AG09309 (cell line): Measurements from ENCODE around the gene INMT.
A peak's percentile ranks its signal among the peaks of the same experiment; 100 is the strongest.

ENCODE experiments used
- DNase-seq: peaks from one replicate; pipeline ENCODE4 v3.0.0-alpha.2; 2010; ENCODE audit warnings: low read depth
- H3K4me3 ChIP-seq: 2 replicates; pipeline ENCODE4 v1.5.1; 2011; ENCODE audit warnings: mild to moderate bottlenecking, low read depth, low read length, moderate library complexity; ENCODE audit not compliant: control insufficient read depth
- TF ChIP-seq, protein P1 (sequence below): IDR thresholded peaks from 2 replicates; pipeline ENCODE4 v1.5.1; 2011; ENCODE audit warnings: mild to moderate bottlenecking, low read depth, low read length, inconsistent platforms; ENCODE audit not compliant: insufficient read depth, control insufficient read depth; ENCODE audit errors: missing control alignments

The INMT gene

DNA sequence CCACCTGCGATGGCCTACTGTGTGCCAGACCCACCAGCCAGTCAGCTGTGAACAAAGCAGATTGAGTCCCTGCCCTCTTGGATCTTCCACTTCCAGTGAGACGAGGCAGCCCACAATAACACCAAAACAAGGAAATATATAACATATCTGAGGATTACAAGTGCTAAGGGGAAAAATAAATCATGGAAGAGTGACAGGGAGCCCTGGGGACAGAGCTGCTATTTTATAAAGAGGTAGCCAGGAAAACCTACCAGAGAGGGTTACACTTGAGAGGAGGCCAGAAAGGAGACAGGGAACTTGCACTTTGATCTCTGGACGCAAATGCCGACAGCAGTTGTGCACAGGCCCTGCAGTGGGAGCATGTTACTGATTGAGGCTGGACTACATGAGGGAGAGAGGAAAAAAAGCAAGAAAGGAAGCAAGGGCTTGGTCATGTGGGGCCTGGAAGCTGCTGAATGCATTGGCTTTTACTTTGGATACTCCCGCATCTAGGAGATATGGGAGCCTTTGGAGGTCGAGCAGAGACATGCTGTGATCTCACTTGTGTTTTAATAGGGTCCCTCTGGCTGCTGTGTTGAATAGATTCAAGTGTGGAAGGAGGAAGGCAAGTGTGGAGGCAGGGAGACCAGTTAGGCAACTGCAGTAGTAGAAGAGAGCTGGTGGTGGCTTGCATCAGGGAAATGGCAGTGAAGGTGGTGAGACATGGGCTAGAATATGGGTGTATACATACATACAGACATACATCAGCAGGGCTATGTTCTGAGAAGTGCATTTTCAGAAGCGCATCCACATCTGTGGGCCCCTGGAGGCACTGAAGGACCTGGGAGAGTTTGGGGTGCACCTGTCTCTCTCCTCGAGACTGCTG lies 45.5 kb downstream of the INMT start:
- no peak overlapping the region for H3K4me3 ChIP-seq
- no peak for DNase-seq
- TF ChIP-seq, protein P1, sequence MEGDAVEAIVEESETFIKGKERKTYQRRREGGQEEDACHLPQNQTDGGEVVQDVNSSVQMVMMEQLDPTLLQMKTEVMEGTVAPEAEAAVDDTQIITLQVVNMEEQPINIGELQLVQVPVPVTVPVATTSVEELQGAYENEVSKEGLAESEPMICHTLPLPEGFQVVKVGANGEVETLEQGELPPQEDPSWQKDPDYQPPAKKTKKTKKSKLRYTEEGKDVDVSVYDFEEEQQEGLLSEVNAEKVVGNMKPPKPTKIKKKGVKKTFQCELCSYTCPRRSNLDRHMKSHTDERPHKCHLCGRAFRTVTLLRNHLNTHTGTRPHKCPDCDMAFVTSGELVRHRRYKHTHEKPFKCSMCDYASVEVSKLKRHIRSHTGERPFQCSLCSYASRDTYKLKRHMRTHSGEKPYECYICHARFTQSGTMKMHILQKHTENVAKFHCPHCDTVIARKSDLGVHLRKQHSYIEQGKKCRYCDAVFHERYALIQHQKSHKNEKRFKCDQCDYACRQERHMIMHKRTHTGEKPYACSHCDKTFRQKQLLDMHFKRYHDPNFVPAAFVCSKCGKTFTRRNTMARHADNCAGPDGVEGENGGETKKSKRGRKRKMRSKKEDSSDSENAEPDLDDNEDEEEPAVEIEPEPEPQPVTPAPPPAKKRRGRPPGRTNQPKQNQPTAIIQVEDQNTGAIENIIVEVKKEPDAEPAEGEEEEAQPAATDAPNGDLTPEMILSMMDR, result no peak

DNA sequence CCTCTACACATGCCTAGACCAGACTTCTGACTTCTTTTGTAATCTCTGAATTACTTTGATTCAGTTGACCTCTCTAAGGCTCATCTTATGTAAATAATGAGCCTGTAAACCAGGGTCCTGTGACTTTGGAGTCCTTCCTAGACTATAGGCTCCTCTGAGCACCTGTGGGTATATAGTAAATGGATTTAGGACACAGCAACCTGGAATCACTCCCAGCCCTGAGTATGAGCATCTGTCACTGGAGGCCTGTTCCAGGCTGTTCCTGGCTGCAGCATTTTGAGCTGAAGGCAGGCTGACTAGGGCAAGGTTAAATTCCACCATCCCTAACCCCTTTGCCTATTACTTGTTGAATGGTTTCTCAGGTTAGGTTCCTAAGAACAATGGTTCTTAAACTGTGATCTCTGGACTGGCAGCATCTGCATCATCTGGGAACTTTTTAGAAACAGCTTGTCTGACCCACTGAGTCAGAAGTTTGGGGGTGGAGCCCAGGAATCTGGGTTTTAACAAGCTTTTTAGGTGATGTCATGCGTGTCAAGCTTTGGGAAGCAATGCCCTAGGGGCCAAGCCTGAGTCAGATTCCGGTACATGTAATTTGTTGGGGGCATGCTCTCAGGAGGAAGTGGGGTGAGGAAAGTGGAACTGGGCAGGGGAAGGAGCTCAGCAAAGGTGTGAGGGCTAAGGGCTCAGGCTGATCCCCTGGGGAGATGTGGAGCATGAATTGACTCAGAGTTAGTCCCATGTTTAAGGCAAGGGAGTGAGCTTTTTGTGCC lies 47.5 kb downstream of the INMT start:
- TF ChIP-seq, protein P1, result no peak
- no peak overlapping the region for H3K4me3 ChIP-seq
- peak; percentile 81 for DNase-seq

DNA sequence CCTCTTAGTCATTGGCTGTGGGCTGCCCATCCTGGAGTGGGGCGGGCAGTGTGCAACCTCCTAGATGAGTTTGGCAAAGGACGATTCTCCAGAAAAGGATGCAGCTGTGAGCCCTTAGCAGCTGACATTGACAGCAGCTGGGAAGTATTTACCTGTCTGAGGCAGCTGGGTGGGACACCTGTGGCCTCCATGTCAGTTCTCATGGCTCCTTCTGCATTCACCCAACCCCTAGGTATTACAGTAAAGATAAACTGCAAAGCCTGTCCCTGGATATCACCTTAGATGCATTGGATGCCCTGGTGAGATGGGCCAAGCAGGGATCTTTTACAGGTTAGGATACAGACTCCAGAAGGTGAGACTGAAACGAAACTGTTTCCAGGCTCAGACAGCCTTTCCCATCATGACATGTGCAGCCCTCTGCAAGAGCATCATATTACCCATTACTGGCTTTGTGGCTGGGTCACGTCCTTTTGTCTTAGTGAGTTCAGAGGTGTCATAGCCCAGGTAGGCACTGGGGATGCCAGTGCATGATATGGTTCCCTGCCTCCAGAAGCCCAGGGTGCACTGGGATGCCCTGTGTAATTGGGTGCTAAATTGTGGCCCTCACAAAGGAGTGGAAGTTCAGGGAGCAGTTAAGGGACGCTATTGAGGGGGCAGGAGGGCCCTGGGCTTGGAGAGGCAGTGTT lies 48.2 kb downstream of the INMT start:
- no peak for DNase-seq
- TF ChIP-seq, protein P1, result no peak
- no peak overlapping the region for H3K4me3 ChIP-seq

DNA sequence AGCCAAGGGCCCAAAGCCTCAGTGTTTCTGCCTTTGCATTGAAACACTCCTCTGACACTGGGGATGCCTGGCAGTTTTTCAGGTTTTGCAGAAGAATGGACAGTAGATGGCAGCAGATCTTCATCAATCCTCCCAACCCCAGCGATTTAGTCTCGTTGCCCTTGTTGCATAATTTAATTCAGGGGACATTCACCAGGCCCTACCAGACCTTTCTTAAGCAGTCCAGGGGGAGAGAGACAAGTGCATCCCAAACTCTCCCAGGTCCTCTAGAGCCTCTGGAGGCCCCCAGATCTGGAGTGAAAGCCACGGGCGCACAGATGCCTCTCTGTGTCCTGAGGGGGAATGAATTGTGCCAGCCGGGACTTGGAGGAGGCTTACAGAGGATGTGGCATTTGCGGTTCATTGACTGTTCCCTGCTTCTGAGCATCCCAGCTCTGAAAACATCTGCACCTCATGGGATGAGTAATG lies 48.9 kb downstream of the INMT start:
- no peak overlapping the region for H3K4me3 ChIP-seq
- TF ChIP-seq, protein P1, result peak; percentile 70
- DNase-seq, result peak; percentile 52

DNA sequence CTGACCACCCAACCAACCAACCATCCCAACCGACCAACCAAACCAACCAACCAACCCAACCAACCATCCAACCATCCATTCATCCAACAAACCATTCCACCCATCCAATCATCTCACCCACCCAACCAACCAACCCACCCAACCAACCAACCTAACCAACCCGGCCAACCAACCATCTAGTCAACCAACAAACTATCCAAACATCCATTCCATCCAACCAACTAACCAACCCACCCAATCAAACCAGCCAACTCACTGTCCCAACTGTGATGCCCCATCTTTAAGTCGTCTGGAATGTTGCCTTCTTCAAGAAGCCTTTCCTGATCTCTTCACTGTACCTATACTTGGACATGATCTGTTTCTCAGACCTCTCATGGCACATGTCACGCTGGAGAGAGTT lies 50.9 kb downstream of the INMT start:
- no peak overlapping the region for H3K4me3 ChIP-seq
- TF ChIP-seq, protein P1, result no peak
- DNase-seq, result no peak

DNA sequence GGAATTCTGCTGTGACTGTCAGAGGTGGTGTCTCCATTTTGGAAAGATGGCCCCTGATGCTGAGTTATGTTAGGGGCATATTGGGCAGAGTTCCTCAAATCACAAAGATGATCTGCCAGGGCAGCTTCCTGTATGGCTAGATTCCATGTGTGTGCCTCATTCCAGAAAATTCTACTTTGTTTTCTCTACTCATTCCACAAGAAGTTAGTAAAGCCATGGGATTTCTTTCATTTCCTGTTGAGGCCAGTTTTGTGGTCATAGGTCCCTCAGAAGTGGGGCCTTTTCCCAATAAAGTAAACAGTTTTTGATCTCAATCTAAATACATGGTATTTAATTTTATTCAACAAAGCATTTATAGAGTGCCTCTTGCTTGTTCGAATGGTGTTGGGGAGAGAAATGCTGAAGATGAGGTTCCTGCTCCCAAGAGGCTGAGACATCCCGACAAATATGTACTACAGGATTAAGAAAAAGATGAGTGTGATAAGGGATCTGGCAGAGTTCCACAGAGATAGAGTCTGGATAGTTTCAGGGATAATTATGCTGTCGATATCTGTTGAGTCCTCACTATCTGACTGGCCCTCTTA lies 52.2 kb downstream of the INMT start:
- DNase-seq, result peak; percentile 83
- H3K4me3 ChIP-seq, result no peak overlapping the region
- TF ChIP-seq, protein P1, result no peak
